ENCODE results near the gene FBXL5. TPM values are rescaled to one million over a fixed set of nuclear protein-coding genes. Genes with fewer than 3 reads are reported as not detected.

Gene FBXL5
- total and polyA plus RNA-seq, 4 donors = 45.9 to 138 (median 87.8) TPM

DNA sequence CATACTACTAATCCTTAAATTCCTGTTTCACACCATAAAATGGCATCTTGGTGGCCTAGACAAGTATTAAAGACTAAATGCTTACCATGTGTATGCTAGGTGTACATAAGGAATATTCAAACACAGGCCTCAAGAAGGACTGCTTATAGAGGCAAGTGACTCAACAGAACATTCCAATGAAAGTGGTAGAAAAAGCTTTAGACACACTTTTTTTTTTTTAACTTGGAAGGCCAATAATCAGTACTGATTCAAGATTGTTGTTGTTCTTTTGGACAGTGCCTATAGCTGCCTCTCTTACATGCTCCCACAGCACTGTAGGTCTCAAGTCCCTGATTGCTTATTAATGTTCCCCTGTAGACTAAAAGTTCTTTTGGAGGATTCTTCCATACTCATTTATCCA lies 77.6 kb downstream of the FBXL5 start:
- no peak for DNase-seq
- TF ChIP-seq, protein P1, sequence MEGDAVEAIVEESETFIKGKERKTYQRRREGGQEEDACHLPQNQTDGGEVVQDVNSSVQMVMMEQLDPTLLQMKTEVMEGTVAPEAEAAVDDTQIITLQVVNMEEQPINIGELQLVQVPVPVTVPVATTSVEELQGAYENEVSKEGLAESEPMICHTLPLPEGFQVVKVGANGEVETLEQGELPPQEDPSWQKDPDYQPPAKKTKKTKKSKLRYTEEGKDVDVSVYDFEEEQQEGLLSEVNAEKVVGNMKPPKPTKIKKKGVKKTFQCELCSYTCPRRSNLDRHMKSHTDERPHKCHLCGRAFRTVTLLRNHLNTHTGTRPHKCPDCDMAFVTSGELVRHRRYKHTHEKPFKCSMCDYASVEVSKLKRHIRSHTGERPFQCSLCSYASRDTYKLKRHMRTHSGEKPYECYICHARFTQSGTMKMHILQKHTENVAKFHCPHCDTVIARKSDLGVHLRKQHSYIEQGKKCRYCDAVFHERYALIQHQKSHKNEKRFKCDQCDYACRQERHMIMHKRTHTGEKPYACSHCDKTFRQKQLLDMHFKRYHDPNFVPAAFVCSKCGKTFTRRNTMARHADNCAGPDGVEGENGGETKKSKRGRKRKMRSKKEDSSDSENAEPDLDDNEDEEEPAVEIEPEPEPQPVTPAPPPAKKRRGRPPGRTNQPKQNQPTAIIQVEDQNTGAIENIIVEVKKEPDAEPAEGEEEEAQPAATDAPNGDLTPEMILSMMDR (IDR thresholded peaks at IDR 0.05; ENCODE audit: control extremely low read depth, extremely low read depth) = no peak
- no peak for ATAC-seq (ENCODE audit: insufficient read depth, low FRiP score)
- Histone ChIP-seq H3K27me3 (ENCODE audit: control insufficient read depth in 3 of 3, insufficient read depth in 3 of 3, low read length in 2 of 3) (no peaks in the 10 kb centered on the region), H3K36me3 (ENCODE audit: control insufficient read depth in 4 of 4, insufficient read depth in 4 of 4, low read length in 4 of 4) (peaks cover 0 to 26% (median 6%) of the 10 kb centered on the region in 4 donors), H3K9ac (ENCODE audit: insufficient read depth in 1 of 2, low read length in 2 of 2) (no peak overlapping the region), H3K4me1 (ENCODE audit: control insufficient read depth in 5 of 5, insufficient read depth in 5 of 5, low read length in 5 of 5) (no peaks in the 10 kb centered on the region), H3K4me3 (no peak overlapping the region), H3K27ac (ENCODE audit: low read depth in 1 of 2, low read length in 1 of 2) (no peak overlapping the region), H3K9me3 (ENCODE audit: control insufficient read depth in 4 of 4, insufficient read depth in 3 of 4, low read length in 3 of 4) (no peaks in the 10 kb centered on the region)

- H3K4me3 ChIP-seq = no peak overlapping the region
- H3K27ac ChIP-seq (ENCODE audit: low read depth in 1 of 2, low read length in 1 of 2) = no peak overlapping the region
- no peaks in the 10 kb centered on the region for H3K27me3 ChIP-seq (ENCODE audit: control insufficient read depth in 3 of 3, insufficient read depth in 3 of 3, low read length in 2 of 3)
- H3K4me1 ChIP-seq (ENCODE audit: control insufficient read depth in 5 of 5, insufficient read depth in 5 of 5, low read length in 5 of 5) = no peaks in the 10 kb centered on the region
- H3K9ac ChIP-seq (ENCODE audit: insufficient read depth in 1 of 2, low read length in 2 of 2) = no peak overlapping the region
- ATAC-seq (ENCODE audit: insufficient read depth, low FRiP score) = no peak
- H3K36me3 ChIP-seq (ENCODE audit: control insufficient read depth in 4 of 4, insufficient read depth in 4 of 4, low read length in 4 of 4) = peaks cover 0 to 26% (median 6%) of the 10 kb centered on the region in 4 donors
- no peaks in the 10 kb centered on the region for H3K9me3 ChIP-seq (ENCODE audit: control insufficient read depth in 4 of 4, insufficient read depth in 3 of 4, low read length in 3 of 4)
- no peak for DNase-seq
- 65 to 93% methylated on average over 2 of the region's 2 CpGs for WGBS, 2 donors
- TF ChIP-seq, protein P1 (IDR thresholded peaks at IDR 0.05; ENCODE audit: control extremely low read depth, extremely low read depth) = no peak
Observed at GRCh38 chr4:15575966-15576365, 79.2 kb downstream of the FBXL5 start.

- H3K9me3 ChIP-seq (ENCODE audit: control insufficient read depth in 4 of 4, insufficient read depth in 3 of 4, low read length in 3 of 4) = no peaks in the 10 kb centered on the region
- DNase-seq = no peak
- no peak overlapping the region for H3K27ac ChIP-seq (ENCODE audit: low read depth in 1 of 2, low read length in 1 of 2)
- H3K36me3 ChIP-seq (ENCODE audit: control insufficient read depth in 4 of 4, insufficient read depth in 4 of 4, low read length in 4 of 4) = peaks cover 0 to 37% (median 12%) of the 10 kb centered on the region in 4 donors
- no peaks in the 10 kb centered on the region for H3K27me3 ChIP-seq (ENCODE audit: control insufficient read depth in 3 of 3, insufficient read depth in 3 of 3, low read length in 2 of 3)
- no peak overlapping the region for H3K4me3 ChIP-seq
- no peak for ATAC-seq (ENCODE audit: insufficient read depth, low FRiP score)
- H3K4me1 ChIP-seq (ENCODE audit: control insufficient read depth in 5 of 5, insufficient read depth in 5 of 5, low read length in 5 of 5) = no peaks in the 10 kb centered on the region
- 91 to 99% methylated on average over 5 of the region's 5 CpGs for WGBS, 2 donors
- H3K9ac ChIP-seq (ENCODE audit: insufficient read depth in 1 of 2, low read length in 2 of 2) = no peak overlapping the region
- TF ChIP-seq, protein P1 (IDR thresholded peaks at IDR 0.05; ENCODE audit: control extremely low read depth, extremely low read depth) = no peak
Observed at GRCh38 chr4:15569746-15570145, 85.4 kb downstream of the FBXL5 start.

- H3K4me1 ChIP-seq (ENCODE audit: control insufficient read depth in 5 of 5, insufficient read depth in 5 of 5, low read length in 5 of 5) = no peaks in the 10 kb centered on the region
- H3K27me3 ChIP-seq (ENCODE audit: control insufficient read depth in 3 of 3, insufficient read depth in 3 of 3, low read length in 2 of 3) = no peaks in the 10 kb centered on the region
- no peak overlapping the region for H3K4me3 ChIP-seq
- H3K9ac ChIP-seq (ENCODE audit: insufficient read depth in 1 of 2, low read length in 2 of 2) = no peak overlapping the region
- TF ChIP-seq, protein P1 (IDR thresholded peaks at IDR 0.05; ENCODE audit: control extremely low read depth, extremely low read depth) = no peak
- no peak for ATAC-seq (ENCODE audit: insufficient read depth, low FRiP score)
- H3K27ac ChIP-seq (ENCODE audit: low read depth in 1 of 2, low read length in 1 of 2) = no peak overlapping the region
- DNase-seq = no peak
- H3K9me3 ChIP-seq (ENCODE audit: control insufficient read depth in 4 of 4, insufficient read depth in 3 of 4, low read length in 3 of 4) = no peaks in the 10 kb centered on the region
- peaks cover 0 to 36% (median 15%) of the 10 kb centered on the region in 4 donors for H3K36me3 ChIP-seq (ENCODE audit: control insufficient read depth in 4 of 4, insufficient read depth in 4 of 4, low read length in 4 of 4)
Observed at GRCh38 chr4:15568821-15569220, 86.3 kb downstream of the FBXL5 start.
